ENCODE data around the gene CTU2. TPM values are rescaled to one million over a fixed set of nuclear protein-coding genes. Genes with fewer than 3 reads are reported as not detected.

The CTU2 gene
- total and polyA plus RNA-seq, 10 of the 15 experiments (the other 5 are each of a cell fraction or from before 2014, with no cell fraction given), result 0.32 to 44.5 (median 18.2) TPM

- Histone ChIP-seq H3K36me3 (ENCODE audit: control insufficient read depth in 2 of 2, insufficient read depth in 2 of 2, low read length in 1 of 2) (peaks cover 3 to 6% of the 10 kb centered on the region in 2 experiments; a peak in 3 of 4 replicates), H3K9ac (ENCODE audit: control insufficient read depth, insufficient read depth, low read length) (no peak overlapping the region), H4K20me1 (ENCODE audit: control insufficient read depth, insufficient read depth) (no peaks in the 10 kb centered on the region; the same call in none of the 2 replicates), H3K9me3 (replicated peaks; ENCODE audit: control insufficient read depth, insufficient read depth, low read length) (no peaks in the 10 kb centered on the region), H3K4me2 (ENCODE audit: control insufficient read depth, insufficient read depth) (no peak overlapping the region), H3K4me1 (ENCODE audit: control insufficient read depth, insufficient read depth, low read length) (peaks cover 11% of the 10 kb centered on the region), H3K27ac (ENCODE audit: control insufficient read depth, insufficient read depth) (no peak overlapping the region), H3K4me3 (no peak overlapping the region), H3K79me2 (ENCODE audit: control insufficient read depth, insufficient read depth, low read length) (peaks cover 27% of the 10 kb centered on the region), H2AFZ (ENCODE audit: control insufficient read depth, low read depth, low read length) (no peak overlapping the region), H3K27me3 (replicated peaks in 1 of 2; ENCODE audit: control insufficient read depth in 2 of 2, insufficient read depth in 2 of 2, low read length in 1 of 2) (no peaks in the 10 kb centered on the region)
- ChIA-PET SMC1A (ENCODE audit: uncharacterized antibody, unreplicated experiment) (no interaction called here), CTCF (interaction anchor here (0.5 kb wide), 1 partner anchor 374 kb away, joined by 4 read pairs; no protein-coding TSS in a partner anchor), POLR2A (interaction anchor here (1.0 kb wide), 1 partner anchor 17 kb away, joined by 4 read pairs; no protein-coding TSS in a partner anchor), RAD21 (ENCODE audit: unreplicated experiment) (no interaction called here)
- FAIRE-seq (no peak), DNase-seq (ENCODE audit: low read depth, low spot score) (no peak), ATAC-seq (no peak)
- 89% methylated on average over 14 of the region's 14 CpGs for WGBS (ENCODE audit: insufficient coverage, insufficient replicate concordance, low lambda C conversion rate, missing lambda C conversion rate)
- TF ChIP-seq FOS (IDR thresholded peaks at IDR 0.05; ENCODE audit: borderline replicate concordance, extremely low read depth, insufficient read length) (no peak), RUNX3 (IDR thresholded peaks at IDR 0.05; ENCODE audit: low read length) (no peak), ZBTB33 (IDR thresholded peaks at IDR 0.05) (no peak), POLR2AphosphoS2 (IDR thresholded peaks at IDR 0.05; ENCODE audit: low read depth, low read length) (no peak), SIX5 (IDR thresholded peaks at IDR 0.05; ENCODE audit: low read depth, low read length, severe bottlenecking) (no peak), ZNF274 (IDR thresholded peaks at IDR 0.05; ENCODE audit: insufficient read depth, insufficient read length) (no peak), SMARCA5 (IDR thresholded peaks at IDR 0.05) (no peak), YY1 (IDR thresholded peaks at IDR 0.05; ENCODE audit: low read depth, low read length) (no peak), MAX (IDR thresholded peaks at IDR 0.05; ENCODE audit: low read depth, low read length) (no peak), CHD1 (IDR thresholded peaks at IDR 0.05; ENCODE audit: low read depth, low read length) (no peak), FOXK2 (IDR thresholded peaks at IDR 0.05) (no peak), TCF3 (IDR thresholded peaks at IDR 0.05; ENCODE audit: borderline replicate concordance, insufficient read depth, low read depth, low read length) (no peak), NFIC (IDR thresholded peaks at IDR 0.05; ENCODE audit: low read depth, low read length) (no peak), KLF5 (IDR thresholded peaks at IDR 0.05; ENCODE audit: partially characterized antibody) (no peak), BRCA1 (IDR thresholded peaks at IDR 0.05; ENCODE audit: low read depth, low read length) (no peak), SPI1 (IDR thresholded peaks at IDR 0.05; ENCODE audit: borderline replicate concordance, insufficient read depth, low read depth, low read length) (no peak), ATF2 (IDR thresholded peaks at IDR 0.05; ENCODE audit: low read length) (no peak)
- in situ Hi-C loops (cut with MboI), result no loop called here
- no TSS peak for BruUV-seq (replicated peaks)
- intact Hi-C loops (cut with micrococcal nuclease; ENCODE audit: unreplicated experiment), result no loop called here
These were observed 57.3 kb downstream of the CTU2 start for GRCh38 chr16:88763502-88764053.

Data from GM12878 (cell line).